Naive thymus-derived CD4-positive, alpha-beta T cell (primary cell): ENCODE data around the gene NUP205. TPM values are rescaled to one million over a fixed set of nuclear protein-coding genes. Genes with fewer than 3 reads are reported as not detected.

Source experiments
- ATAC-seq: fragments of 150-1000 bp; cut with Tn5 transposase; 2 replicates; pipeline ENCODE4 v1.10.0; 2021; ENCODE audit warnings: mild to moderate bottlenecking, moderate library complexity
- CTCF ChIA-PET: fragments of 350-600 bp; sonication (Branson Sonifier 250); formaldehyde crosslinking; loops from one replicate; lab custom pipeline; 2021; ENCODE audit warnings: antibody characterized with exemption; lab: Charles Lee
- POLR2A ChIA-PET: fragments of 350-600 bp; sonication (Branson Sonifier 250); formaldehyde crosslinking; loops from one replicate; lab custom pipeline; 2021; ENCODE audit warnings: antibody characterized with exemption, inconsistent platforms; lab: Charles Lee
- DNase-seq, 9 donors: peaks; one replicate each; pipeline versions ENCODE4 v3.0.0 to v3.0.0-alpha.2; 2020 to 2022; ENCODE audit warnings: mixed read lengths in 1 of 9
- H3K27ac ChIP-seq: one replicate; pipeline ENCODE4 v1.7.0; 2013; ENCODE audit warnings: mild to moderate bottlenecking, low read depth, low read length, moderate library complexity
- H3K27me3 ChIP-seq, 2 donors: one replicate each; pipeline ENCODE4 v1.7.0; 2013; ENCODE audit warnings: low read length in 2 of 2, mild to moderate bottlenecking in 2 of 2, moderate library complexity in 2 of 2; ENCODE audit not compliant: control insufficient read depth in 2 of 2, insufficient read depth in 2 of 2
- H3K36me3 ChIP-seq, 3 experiments: 1 replicate in 2 of 3; 2 replicates in 1 of 3; pipeline ENCODE4 v1.7.0; 2013; ENCODE audit warnings: low read length in 3 of 3, mild to moderate bottlenecking in 3 of 3, moderate library complexity in 1 of 3; ENCODE audit not compliant: insufficient read depth in 3 of 3, control insufficient read depth in 2 of 3
- H3K4me1 ChIP-seq, 2 donors: one replicate each; pipeline ENCODE4 v1.7.0; 2013; ENCODE audit warnings: low read length in 2 of 2, mild to moderate bottlenecking in 2 of 2, moderate library complexity in 1 of 2; ENCODE audit not compliant: control insufficient read depth in 2 of 2, insufficient read depth in 2 of 2
- H3K4me3 ChIP-seq: 2 replicates; pipeline ENCODE4 v1.7.0; 2013; ENCODE audit warnings: mild to moderate bottlenecking, low read length
- H3K9me3 ChIP-seq, 3 experiments: 1 replicate in 2 of 3; 2 replicates in 1 of 3; pipeline ENCODE4 v1.7.0; 2013; ENCODE audit warnings: low read length in 3 of 3; ENCODE audit not compliant: control insufficient read depth in 2 of 3
- H3K27ac Mint-ChIP-seq, 9 donors: one replicate each; pipeline ENCODE4 v1.8.0; 2020 to 2022; ENCODE audit warnings: mixed read lengths in 9 of 9, mild to moderate bottlenecking in 8 of 9, moderate library complexity in 5 of 9, inconsistent platforms in 2 of 9
- H3K27me3 Mint-ChIP-seq, 5 donors: one replicate each; pipeline ENCODE4 v1.8.0; 2021 to 2022; ENCODE audit warnings: mixed read lengths in 5 of 5, mild to moderate bottlenecking in 1 of 5
- H3K36me3 Mint-ChIP-seq, 5 donors: one replicate each; pipeline ENCODE4 v1.8.0; 2020 to 2022; ENCODE audit warnings: mixed read lengths in 5 of 5, mild to moderate bottlenecking in 3 of 5, inconsistent platforms in 1 of 5
- H3K4me1 Mint-ChIP-seq, 7 donors: one replicate each; pipeline ENCODE4 v1.8.0; 2020 to 2022; ENCODE audit warnings: mixed read lengths in 7 of 7, mild to moderate bottlenecking in 3 of 7, inconsistent platforms in 1 of 7
- H3K4me3 Mint-ChIP-seq, 10 donors: one replicate each; pipeline ENCODE4 v1.8.0; 2020 to 2022; ENCODE audit warnings: mild to moderate bottlenecking in 10 of 10, mixed read lengths in 10 of 10, moderate library complexity in 6 of 10, inconsistent platforms in 2 of 10
- H3K9me3 Mint-ChIP-seq, 11 donors: one replicate each; pipeline ENCODE4 v1.8.0; 2020 to 2022; ENCODE audit warnings: mixed read lengths in 11 of 11, mild to moderate bottlenecking in 4 of 11, inconsistent platforms in 1 of 11, moderate library complexity in 1 of 11
- intact Hi-C, 2 donors: fragments of 100-400 bp; cut with micrococcal nuclease; formaldehyde crosslinking; loops; one replicate each; pipeline ENCODE4 v1.15.1; 2023
- polyA plus RNA-seq, 2 donors: library from polyadenylated mRNA; unstranded; fragments of 300-500 nt; fragmentation: Illumina TruSeq; gene quantifications; one replicate each; pipeline ENCODE4 v1.2.3, GENCODE V29; 2021
- total RNA-seq, 6 experiments: library from RNA in 5 of 6; stranded (reverse) in 5 of 6; gene quantifications; 1 replicate in 5 of 6; 2 replicates in 1 of 6; pipeline ENCODE4 v1.2.3 and lab custom pipeline; 2021 to 2026

Gene NUP205
- total and polyA plus RNA-seq, 7 experiments from 2014 or later, result 22.9 to 88.8 (median 54.3) TPM

DNA sequence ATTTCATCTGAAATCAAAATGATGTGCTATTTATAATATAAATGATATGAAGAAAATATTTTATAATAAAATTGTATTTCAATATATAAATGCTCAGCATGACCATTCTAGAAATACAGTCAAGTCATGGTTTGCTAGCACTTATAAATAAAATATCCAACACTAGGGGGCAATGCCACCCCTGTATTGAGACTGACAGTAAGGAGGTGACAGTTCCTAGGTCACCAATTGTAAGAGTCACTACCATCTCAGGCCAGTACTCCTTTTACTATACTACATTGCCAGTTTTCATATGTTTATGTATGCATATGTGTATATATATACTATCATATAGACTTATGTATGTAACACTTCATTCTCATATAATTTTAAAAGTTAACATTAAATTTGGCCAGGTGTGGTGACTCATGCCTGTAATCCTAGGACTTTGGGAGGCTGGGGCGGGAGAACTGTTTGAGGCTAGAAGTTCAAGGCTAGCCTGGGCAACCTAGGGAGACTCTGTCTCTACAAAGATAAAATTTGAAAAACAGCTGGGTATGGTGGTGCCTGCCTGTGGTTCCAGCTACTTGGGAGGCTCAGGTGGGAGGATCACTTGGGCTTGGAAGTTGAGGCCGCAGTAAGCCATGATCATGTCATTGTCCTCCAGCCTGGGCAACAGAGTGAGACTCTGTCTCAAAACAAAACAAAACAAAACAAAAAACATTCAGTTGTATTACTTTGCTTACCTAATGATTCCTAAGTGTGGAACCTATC is 45.4 kb upstream of the NUP205 start:
- Mint-ChIP-seq H3K36me3 (no peaks in the 10 kb centered on the region), H3K9me3 (no peaks in the 10 kb centered on the region), H3K27ac (no peak overlapping the region), H3K4me1 (peaks cover 0 to 11% (median 3%) of the 10 kb centered on the region in 7 donors), H3K27me3 (no peaks in the 10 kb centered on the region), H3K4me3 (no peak overlapping the region)
- Histone ChIP-seq H3K36me3 (peaks cover 0 to 8% (median 0%) of the 10 kb centered on the region in 3 experiments), H3K4me3 (no peak overlapping the region), H3K27ac (no peak overlapping the region), H3K4me1 (peaks cover 12 to 15% of the 10 kb centered on the region in 2 donors), H3K27me3 (no peaks in the 10 kb centered on the region), H3K9me3 (no peaks in the 10 kb centered on the region)
- ChIA-PET CTCF (no interaction called here), POLR2A (no interaction called here)
- intact Hi-C loops, result loop anchor here (1.0 to 5.0 kb wide), 3 partner anchors 65 to 525 kb away; partner anchors contain the start of gene AGBL3 (in 1 of the 2)
- ATAC-seq (peak; percentile 24), DNase-seq (peak in 7 of 9 donors; percentile 49 to 68 (median 61))

DNA sequence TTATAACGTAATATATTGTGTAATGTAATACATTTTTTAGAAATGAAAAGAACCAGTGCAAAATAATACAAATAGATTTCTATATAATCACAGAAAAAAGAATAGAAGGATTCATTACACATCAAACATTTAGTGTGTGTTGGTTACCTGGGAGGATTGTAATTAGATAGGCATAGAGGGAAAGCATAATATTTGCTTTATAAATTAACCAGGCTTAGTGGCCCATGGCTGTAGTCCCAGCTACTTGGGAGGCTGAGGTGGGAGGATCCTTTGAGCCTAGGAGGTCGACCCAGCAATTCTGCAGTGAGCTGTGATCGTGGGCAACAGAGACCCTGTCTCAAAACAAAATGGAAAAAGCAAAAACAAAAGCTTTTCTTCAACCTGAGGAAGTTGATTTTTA is 42.9 kb upstream of the NUP205 start:
- H3K36me3 Mint-ChIP-seq, result no peaks in the 10 kb centered on the region
- Histone ChIP-seq H3K9me3 (no peaks in the 10 kb centered on the region), H3K27me3 (no peaks in the 10 kb centered on the region), H3K4me1 (no peaks in the 10 kb centered on the region), H3K4me3 (no peak overlapping the region), H3K36me3 (peaks cover 0 to under 1% (median 0%) of the 10 kb centered on the region in 3 experiments), H3K27ac (no peak overlapping the region)
- ATAC-seq, result no peak
- no peak overlapping the region for H3K4me3 Mint-ChIP-seq
- H3K9me3 Mint-ChIP-seq, result no peaks in the 10 kb centered on the region
- intact Hi-C loops, result loop anchor here (5.0 kb wide), 2 partner anchors 62 to 528 kb away; partner anchors contain the start of gene AGBL3 (in 1 of the 2)
- no peak overlapping the region for H3K27ac Mint-ChIP-seq
- CTCF ChIA-PET, result no interaction called here
- H3K4me1 Mint-ChIP-seq, result no peaks in the 10 kb centered on the region
- POLR2A ChIA-PET, result no interaction called here
- H3K27me3 Mint-ChIP-seq, result no peaks in the 10 kb centered on the region
- no peak for DNase-seq

DNA sequence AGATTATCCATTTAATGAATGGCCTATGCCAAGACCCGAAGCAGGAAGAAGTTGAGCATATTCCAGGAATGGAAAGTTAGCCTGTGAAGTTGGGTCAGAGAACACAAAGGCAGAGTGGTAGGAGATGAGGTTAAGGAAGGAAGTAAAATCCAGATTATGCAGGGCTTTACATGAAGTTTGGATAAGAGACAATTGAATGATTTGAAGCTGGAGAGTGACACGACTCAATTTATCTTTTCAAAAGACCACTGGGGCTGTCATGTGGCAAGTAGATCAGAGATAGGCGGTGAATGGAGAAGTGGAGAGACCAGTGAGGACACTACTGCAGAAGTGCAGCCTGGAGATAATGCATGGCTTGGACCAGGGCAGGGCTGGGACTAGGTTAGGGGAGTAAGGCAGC is 40.7 kb upstream of the NUP205 start:
- Mint-ChIP-seq H3K36me3 (no peaks in the 10 kb centered on the region), H3K27ac (no peak overlapping the region)

GRCh38 chr7:135518748-135519147 is 39.0 kb upstream of the NUP205 start:
- Mint-ChIP-seq H3K9me3 (peaks cover 0 to 5% (median 0%) of the 10 kb centered on the region in 11 donors), H3K27me3 (peaks cover 0 to 2% (median 0%) of the 10 kb centered on the region in 5 donors), H3K4me3 (no peak overlapping the region), H3K36me3 (no peaks in the 10 kb centered on the region), H3K4me1 (no peaks in the 10 kb centered on the region), H3K27ac (no peak overlapping the region)
- no peak for ATAC-seq
- POLR2A ChIA-PET, result no interaction called here
- H3K36me3 ChIP-seq, result no peaks in the 10 kb centered on the region
- H3K4me1 ChIP-seq, result no peaks in the 10 kb centered on the region
- no peak overlapping the region for H3K27ac ChIP-seq
- intact Hi-C loops, result no loop called here
- H3K9me3 ChIP-seq, result no peaks in the 10 kb centered on the region
- no peak for DNase-seq
- CTCF ChIA-PET, result no interaction called here
- H3K4me3 ChIP-seq, result no peak overlapping the region
- H3K27me3 ChIP-seq, result no peaks in the 10 kb centered on the region

More for the DNA sequence above, 40.7 kb upstream of the NUP205 start:
- DNase-seq (no peak), ATAC-seq (no peak)
- Histone ChIP-seq H3K4me3 (no peak overlapping the region), H3K4me1 (no peaks in the 10 kb centered on the region), H3K36me3 (no peaks in the 10 kb centered on the region), H3K27me3 (no peaks in the 10 kb centered on the region), H3K27ac (no peak overlapping the region), H3K9me3 (no peaks in the 10 kb centered on the region)
- no peak overlapping the region for H3K4me3 Mint-ChIP-seq
- CTCF ChIA-PET, result no interaction called here
- no peaks in the 10 kb centered on the region for H3K4me1 Mint-ChIP-seq
- intact Hi-C loops, result no loop called here
- H3K9me3 Mint-ChIP-seq, result no peaks in the 10 kb centered on the region
- H3K27me3 Mint-ChIP-seq, result no peaks in the 10 kb centered on the region
- POLR2A ChIA-PET, result no interaction called here

DNA sequence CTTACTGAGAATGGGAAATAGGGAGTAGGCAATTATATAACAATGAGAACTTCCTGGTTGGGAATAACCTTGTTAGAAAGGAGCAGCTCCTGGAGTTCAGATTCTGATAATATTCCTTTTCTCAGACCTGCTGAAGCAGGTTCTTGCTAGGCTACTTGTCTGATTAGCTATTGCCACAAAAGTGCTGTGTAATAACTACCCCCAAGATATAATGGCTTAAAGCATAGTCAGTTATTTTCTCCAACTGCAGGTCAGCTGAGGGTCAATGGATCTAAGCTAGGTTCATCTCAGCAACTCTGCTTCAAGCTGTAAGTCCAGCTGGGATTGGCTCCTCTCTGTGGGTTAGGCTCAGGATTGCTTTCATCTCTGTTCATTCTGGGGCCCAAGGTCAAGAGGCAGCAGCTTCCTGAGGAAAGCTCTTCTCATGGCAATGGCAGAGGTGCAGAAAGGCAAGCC is 38.5 kb upstream of the NUP205 start:
- CTCF ChIA-PET, result no interaction called here

DNA sequence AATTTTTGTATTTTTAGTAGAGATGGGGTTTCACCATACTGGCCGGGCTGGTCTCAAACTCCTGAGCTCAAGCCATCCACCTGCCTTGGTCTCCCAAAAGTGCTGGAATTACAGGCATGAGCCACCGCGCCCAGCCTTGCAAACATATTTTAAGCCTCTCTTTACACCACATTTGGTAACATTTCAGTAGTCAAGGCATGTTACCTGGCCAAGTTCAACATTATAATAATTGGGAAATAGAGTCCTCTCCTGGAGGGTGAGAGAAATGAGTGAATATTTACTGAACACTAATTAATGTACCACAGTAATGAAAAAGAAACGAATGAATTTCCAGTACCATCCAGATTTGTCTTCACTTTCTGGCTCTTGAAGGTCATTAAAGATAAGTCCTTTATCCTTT is 37.8 kb upstream of the NUP205 start:
- H3K9me3 ChIP-seq, result no peaks in the 10 kb centered on the region
- intact Hi-C loops, result no loop called here
- peaks cover 0 to 2% (median 0%) of the 10 kb centered on the region in 5 donors for H3K27me3 Mint-ChIP-seq
- H3K4me3 Mint-ChIP-seq, result no peak overlapping the region
- H3K27ac Mint-ChIP-seq, result no peak overlapping the region
- peaks cover 0 to 5% (median 0%) of the 10 kb centered on the region in 11 donors for H3K9me3 Mint-ChIP-seq
- ATAC-seq, result no peak
- H3K36me3 ChIP-seq, result no peaks in the 10 kb centered on the region
- H3K27ac ChIP-seq, result no peak overlapping the region
- no peaks in the 10 kb centered on the region for H3K36me3 Mint-ChIP-seq
- ChIA-PET CTCF (no interaction called here), POLR2A (no interaction called here)
- no peak for DNase-seq
- H3K4me1 ChIP-seq, result no peaks in the 10 kb centered on the region
- H3K4me1 Mint-ChIP-seq, result no peaks in the 10 kb centered on the region
- no peaks in the 10 kb centered on the region for H3K27me3 ChIP-seq
- H3K4me3 ChIP-seq, result no peak overlapping the region

More for the DNA sequence above, 38.5 kb upstream of the NUP205 start:
- Histone ChIP-seq H3K9me3 (no peaks in the 10 kb centered on the region), H3K4me3 (no peak overlapping the region), H3K4me1 (no peaks in the 10 kb centered on the region), H3K27me3 (no peaks in the 10 kb centered on the region), H3K36me3 (no peaks in the 10 kb centered on the region), H3K27ac (no peak overlapping the region)
- Mint-ChIP-seq H3K27ac (no peak overlapping the region), H3K9me3 (peaks cover 0 to 5% (median 0%) of the 10 kb centered on the region in 11 donors), H3K36me3 (no peaks in the 10 kb centered on the region), H3K27me3 (peaks cover 0 to 2% (median 0%) of the 10 kb centered on the region in 5 donors), H3K4me3 (no peak overlapping the region), H3K4me1 (no peaks in the 10 kb centered on the region)
- intact Hi-C loops, result no loop called here
- ATAC-seq, result no peak
- no peak for DNase-seq
- POLR2A ChIA-PET, result no interaction called here
